Activated CD4-positive, alpha-beta T cell treated with anti-CD3 and anti-CD28 coated beads, Interleukin-2, amount 50 U/mL, for 24 hours (primary cell): ENCODE data around the gene DUSP2.

Experiments
- DNase-seq, 2 donors: peaks; one replicate each; pipeline ENCODE4 v3.0.0-alpha.2; 2020; ENCODE audit warnings: low read depth in 1 of 2, low spot score in 1 of 2

DUSP2 gene

DNA sequence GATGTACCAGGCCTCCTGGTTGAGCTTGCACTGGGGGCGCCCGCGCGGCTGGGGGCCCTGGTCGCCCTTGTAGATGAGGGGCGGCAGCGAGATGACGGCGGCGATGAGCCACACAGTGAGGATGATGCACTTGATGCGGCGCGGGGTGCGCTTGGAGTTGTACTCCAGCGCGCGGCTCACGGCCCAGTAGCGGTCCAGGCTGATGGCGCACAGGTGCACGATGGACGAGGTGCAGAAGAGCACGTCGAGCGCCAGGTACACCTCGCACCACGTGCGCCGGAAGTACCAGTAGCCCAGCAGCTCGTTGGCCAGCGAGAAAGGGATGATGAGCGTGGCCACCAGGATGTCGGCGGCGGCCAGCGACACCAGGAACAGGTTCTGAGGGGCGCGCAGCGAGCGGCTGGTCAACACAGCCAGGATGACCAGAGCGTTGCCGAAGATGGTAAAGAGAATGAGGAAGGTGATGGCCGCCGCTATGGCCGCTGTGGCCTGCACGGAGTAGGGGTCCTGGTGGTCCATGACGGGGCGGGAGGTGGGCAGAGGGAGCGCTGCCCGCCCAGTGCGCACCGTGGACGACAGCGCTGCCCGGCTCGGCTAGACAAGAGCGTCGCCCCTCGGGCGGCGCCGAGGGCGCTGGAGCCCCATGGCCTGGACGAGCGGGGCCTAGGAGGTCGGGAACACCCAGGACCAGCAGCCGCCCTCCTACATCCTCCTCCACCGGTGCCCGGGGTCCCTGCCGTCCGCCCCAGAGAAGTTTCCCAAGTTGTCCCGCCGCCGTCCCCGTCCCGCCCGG is 29.4 kb downstream of the DUSP2 start:
- DNase-seq = no peak

DNA sequence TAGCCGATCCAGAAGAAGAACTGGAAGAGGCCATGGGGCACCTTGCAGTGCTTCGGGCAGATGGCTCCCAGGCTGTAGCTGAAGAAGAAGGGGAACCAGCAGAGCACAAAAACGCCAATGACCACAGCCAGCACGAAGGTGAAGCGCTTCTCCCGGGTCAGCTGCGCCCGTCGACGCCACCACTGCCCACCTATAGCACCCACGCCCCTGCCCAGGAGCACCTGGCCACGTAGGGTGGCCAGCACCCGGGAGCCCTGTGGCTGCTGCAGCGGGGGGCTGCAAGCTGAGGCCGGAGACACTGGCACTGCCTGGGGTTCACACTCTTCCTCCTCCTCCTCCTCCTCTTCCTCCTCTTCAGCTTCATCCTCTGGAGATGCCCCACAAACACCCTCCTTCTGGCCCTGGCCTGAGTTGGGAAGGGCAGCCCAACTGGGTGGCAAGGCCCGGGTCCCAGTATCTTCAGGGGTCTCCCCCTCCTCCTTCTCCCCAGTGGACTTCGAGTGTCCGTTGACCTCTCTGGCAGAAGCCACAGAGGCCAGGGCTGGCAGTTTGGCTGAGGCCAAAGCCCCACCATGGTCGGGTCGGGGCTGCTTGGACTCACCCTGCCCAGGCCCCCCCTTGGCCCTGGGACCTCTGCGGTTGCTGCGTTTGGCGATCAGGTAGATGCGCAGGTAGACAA is 30.2 kb downstream of the DUSP2 start:
- no peak for DNase-seq

DNA sequence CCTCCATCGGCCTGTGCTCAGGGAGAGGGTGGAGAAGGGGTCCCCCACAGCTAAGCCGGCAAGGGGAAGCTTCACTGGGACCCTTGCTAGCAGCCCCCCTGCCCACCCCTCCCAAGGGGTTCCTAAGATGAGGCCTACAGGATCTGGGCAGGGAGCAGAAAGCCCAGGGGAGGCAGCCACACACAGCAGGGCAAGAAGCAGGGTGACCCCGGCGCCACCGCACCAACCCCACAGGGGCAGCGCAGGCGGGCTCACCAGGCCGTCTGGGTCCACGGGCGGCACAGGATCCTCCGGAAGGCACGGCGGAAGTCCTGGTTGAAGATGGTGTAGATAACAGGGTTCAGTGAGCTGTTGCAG is 30.7 kb downstream of the DUSP2 start:
- DNase-seq = no peak

DNA sequence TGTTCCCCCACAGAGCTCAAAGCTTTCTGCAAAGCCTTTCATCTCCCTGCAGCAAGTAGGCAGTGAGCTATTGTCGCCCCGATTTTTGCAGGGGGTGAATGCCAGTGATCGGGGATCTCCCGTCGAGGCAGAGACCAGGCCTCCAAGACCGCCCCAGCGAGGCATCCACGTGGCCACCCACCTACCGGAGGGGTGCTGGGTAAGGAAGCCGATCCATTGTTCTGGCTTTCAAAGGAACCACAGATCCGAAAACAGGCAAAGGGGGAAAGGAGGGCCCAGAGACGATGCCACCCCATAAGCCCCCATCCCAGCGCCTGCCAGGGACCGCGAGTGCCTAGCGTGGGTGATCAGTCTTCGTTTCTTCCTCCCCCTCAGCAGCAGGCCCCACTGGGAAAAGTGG is 31.3 kb downstream of the DUSP2 start:
- DNase-seq = no peak

DNA sequence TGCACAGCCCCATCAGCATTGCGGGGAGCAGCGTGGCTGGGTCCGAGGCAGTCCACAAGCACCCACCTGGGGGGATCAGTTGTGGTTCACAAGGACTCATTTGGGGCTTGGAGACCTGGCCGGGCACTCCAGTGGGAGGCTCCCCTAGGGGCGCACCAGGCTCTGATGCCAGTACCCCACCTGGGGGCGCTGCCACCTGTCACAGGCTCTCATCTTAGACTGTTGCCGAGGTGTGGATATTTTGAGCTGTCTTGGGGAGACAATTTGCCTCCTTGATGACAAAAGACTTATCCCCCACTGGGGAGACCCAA is 31.9 kb downstream of the DUSP2 start:
- no peak for DNase-seq

DNA sequence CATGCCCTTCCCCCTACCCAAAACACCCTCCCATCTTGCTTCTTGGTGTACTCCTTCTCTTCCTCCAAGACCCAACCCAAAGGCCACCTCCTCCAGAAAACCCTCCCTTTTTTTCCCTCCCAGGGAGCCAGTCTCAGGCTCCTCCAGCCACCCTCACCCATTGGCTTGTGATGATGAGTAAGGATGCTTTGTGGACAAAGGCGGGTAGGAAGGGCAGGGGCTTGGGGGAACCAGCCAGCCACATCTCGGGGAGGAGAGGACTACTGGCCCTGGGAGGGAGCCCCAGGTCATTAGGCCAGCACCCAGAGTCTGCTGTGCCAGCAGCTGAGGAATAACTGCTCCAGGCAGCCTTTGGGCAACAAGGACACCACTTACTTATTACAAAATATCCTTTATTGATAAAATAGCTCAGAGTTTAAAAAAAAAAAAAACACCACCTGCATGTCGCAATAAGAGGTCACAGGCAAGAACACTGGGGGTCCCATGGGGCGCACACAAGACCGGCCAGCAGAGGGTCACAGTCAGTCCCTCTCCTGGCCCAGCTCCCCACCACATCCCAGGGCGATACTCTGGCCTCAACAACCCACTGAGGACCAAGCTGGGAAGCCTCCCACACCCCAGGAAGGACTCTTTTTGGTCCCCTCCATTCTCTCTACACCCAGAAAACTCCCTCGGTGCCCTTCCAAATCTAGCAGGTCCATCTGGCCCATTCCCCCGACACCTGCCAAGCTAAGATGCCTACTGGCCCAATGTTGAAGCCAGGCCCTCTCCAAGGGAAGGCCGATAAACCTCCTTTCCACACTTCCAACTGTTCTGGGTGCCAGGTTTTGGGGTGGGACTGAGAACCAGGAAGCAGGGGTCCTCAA is 32.5 kb downstream of the DUSP2 start:
- DNase-seq = no peak

DNA sequence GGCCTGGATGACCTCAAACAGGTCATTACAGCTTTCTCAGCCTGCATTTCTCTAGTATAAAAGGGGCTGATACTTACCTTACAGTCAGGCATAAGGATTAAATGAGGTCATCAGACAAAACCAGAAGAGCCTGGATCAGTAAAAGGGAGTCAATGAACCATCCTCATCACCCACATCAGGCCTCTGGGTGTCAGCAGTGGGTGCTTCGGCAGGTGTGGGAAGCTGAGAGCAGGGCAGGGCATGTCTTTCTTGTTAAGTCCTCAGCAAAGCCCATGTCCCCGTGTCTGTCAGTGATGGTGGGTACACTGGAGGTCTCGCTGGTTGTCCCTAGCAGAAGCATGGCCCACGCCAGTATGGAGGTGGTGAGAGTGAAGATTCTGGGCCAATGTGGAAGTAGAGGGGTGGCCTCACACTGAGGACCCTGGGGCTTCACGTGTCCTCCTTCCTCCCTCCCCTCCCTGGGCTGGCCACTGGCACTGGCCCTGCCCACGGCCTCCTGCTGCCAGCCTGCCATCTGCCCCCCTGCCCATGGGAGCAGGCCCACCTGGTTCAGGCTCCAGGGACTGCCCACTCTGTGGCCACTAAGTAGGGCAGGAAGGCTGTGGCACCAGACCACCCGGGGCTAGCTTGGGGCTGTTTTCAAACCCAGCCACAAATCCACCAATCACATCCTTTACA is 33.3 kb downstream of the DUSP2 start:
- DNase-seq = no peak

DNA sequence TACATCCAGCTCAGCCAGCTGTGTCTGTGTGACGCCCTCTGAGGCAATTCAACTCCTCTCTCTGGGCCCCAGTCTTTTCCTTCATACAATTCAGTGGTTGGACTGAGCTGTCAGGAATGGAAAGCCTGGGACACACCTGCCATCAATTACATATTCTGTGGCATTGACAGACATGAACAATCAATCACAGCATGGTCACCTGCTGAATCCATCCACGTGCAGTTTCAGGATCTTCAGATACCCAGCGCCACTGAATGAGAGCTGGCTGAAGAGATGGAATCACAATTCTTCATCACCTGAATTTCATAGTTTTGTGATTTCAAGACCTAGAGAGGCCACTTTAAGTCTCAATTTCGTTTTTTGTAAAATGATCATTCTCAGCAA is 34.0 kb downstream of the DUSP2 start:
- no peak for DNase-seq

DNA sequence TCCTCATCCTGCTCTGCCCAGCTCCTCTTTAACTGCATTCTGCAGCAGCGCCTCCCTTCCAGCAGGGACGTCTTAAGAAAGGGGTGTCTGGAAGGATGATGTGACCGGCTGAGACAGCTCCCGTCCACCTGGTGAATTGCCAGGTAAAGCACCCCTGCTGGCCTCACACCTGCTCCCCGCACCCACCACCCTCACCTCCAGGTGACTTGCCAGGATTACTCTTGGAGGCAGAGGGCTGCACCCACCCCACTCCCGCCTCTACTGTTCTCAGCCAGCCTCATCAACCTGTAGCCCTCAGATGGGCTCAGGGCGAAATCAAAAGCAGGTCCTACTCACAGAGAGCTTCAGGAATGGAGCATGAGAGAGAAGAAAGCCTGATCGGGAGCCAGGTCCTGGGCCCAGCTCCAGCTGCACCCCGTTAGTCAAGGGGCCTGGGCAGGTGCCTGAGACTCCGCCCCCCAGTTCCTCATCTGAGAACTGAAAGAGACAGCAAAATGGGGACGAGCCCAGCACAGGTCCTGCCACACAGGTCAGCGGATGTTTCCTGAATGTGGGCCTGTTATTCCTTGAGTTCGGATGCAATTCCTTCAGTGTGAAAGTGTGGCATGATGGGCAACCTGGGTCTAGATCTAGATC is 34.5 kb downstream of the DUSP2 start:
- no peak for DNase-seq

DNA sequence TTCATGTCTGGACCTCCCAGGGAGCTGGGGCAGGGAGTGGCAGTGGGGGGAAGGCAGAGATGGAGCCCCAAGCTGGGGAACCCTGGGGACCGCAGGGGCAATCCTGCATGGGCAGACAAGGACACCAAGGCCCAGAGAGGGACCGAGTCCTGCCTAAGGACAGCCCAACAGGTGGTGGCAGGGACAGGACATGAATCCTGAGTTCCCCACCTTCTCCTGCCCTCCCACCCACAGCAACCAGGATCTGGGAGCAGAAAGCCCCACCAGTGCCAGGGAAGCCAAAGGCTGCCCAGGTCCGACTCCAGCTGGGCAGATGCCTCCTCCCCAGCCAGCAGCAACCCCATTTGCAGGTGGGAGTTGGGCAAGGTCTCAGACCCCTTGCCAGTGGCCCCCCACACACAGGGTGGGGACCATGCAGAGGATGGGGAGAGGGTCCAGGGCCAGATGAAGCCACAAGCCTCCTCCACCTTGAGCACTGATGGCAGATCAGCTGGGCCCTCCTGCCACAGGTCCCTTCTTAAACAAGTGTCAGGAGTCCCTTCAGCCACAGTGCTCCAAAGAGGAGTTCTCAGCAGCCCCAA is 35.2 kb downstream of the DUSP2 start:
- no peak for DNase-seq

DNA sequence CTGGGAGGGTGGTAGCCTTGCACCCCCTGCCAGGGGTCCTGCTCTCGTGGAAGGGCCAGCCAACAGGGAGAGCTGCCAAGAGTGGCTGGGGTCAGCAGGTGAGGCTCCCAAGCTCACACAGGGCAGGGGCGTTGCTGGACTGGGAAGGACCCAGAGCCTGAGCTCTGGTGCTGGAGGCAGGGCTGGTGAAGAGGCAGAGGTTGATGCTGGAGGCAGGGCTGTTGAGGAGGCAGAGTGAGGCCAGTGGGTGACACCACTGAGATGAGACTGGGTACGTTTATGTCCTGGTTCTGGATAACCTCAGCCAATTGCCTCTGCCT is 35.9 kb downstream of the DUSP2 start:
- no peak for DNase-seq

DNA sequence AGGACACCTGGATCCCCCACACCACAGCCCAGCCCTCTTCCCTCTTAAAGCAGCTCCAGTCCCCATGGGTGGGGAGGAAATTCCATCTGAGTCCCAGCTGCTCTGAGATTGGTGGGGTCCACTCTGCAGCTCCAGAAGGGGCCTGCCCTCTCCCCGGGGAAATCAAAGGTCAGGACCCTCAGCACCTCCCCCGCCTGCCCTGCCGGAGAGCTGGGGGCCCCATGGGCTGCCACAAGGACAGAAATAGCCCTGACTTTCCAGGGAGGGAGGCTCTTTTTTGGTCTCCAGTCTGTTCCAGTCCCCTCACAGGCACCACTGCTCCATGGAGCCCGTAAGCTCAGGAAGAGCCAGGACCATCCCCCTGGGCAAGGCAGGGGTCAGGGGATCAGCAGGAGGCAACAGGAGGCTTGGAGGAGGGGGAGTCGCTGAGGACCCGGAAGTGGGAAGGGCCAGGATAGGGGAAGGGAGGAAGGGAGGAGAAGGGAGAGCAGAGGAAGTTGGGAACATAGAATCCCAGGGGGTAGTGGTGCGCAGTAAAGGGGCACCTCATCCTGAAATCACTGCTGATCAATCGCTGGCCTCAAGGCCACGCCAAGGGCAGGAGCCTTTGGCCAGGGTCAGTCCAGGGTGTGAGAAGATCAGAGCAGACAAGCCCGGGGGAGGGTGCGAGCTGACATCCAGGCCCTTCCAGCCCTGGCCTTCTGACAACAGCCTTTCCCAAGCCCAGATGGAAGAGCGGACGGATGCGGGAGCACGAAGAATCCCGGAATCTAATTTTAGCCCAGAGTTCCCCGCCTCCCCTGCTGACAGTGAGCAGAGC is 36.5 kb downstream of the DUSP2 start:
- no peak for DNase-seq

DNA sequence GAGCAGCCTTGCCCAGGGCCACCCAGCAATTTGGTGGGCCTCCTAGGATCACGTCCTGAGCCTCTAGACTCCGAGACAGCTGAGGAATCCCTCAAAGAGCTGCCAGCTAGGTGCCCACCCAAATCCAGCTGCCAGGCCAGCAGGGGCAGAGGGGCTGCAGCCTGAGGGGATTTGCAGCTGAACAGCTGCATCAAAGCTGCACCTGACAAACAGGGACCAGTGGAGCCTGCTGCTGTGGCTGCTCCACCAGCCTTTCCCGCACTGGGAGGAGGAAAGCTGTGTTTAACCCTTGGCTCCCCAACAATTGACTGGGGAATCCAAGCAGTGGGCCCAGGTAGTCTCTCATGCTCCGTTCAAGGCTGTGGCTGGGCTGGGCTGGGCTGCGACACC is 37.1 kb downstream of the DUSP2 start:
- DNase-seq = no peak

DNA sequence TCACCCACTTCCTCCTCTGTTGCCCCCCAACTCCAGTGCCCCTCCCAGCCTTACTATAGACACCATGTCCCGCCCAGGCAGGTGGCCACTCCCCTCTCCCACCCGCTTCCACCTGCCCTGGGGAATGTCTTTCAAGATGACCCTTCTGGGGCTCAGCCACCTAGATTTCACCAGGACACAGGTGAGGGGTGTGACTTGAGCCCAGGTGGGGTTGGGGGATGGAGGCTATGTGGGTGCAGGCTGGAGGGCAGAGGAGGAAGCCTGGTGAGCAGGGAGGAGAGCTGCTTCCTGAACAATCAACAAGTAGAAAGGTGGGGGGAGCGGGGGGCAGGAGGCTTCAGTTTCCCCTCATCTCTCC is 37.6 kb downstream of the DUSP2 start:
- DNase-seq = no peak

DNA sequence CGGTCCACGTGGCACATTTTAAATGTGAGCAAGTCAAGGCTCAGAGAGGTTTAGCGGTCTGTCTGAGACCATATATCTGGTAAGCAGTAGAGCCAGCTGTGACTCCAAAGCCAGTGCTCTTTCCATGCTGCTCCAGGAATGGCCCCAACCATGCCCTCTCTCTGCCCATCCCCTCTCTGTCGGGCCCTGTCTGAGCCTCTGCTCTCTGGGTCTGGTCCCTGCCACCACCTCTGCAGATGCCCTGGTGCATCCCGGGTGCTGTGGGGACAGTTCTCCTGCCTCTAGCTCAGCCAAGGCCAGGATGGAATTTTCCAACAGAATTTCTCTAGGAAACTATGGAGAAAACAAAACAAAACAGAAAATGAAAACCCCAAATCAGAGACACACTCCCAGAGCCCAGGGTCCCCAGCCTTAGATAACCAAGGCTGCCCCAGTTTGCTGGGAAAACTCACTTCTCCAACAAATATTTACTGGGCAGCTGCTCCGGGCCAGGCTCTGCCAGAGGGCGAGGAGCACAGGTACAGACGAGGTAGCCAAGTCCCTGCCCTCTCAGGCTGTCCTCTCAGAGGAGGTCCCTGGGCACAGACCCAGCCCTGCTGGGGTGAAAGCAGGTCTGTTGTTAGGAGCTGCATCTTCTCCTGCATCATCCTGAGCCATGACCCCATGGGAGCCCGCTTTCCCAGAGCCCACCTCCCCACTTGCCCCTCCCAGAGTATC is 38.1 kb downstream of the DUSP2 start:
- DNase-seq = no peak

DNA sequence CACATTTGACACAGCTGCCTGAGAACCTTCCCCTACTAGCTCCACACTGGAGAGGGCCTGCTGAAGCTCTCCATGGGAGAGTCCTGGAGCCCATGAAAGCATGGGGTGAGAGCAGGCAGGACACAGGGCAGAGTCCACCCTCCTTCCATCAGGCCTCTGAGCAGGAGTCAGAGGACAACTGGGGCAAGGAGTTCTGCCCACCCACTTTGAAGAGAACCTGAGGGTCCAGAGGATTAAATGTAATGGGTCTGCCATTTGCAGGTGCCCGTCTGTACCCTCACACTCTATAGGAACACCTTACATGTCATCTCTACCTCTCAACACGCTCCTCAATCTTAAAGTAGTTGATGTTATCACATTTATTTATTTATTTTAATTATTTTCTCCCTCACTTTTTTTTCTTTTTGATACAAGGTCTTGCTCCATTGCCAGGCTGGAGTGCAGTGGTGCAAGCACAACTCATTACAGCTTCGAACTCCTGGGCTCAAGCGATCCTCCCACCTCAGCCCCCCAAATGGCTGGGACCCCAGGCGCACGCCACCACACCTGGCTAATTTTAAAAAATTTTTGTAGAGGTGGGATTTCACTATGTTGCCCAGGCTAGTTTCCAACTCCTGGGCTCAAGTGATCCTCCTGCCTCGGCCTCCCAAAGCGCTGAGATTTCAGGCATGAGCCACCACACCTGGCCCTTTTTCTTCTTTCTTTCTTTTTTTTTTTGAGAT is 39.1 kb downstream of the DUSP2 start:
- no peak for DNase-seq

DNA sequence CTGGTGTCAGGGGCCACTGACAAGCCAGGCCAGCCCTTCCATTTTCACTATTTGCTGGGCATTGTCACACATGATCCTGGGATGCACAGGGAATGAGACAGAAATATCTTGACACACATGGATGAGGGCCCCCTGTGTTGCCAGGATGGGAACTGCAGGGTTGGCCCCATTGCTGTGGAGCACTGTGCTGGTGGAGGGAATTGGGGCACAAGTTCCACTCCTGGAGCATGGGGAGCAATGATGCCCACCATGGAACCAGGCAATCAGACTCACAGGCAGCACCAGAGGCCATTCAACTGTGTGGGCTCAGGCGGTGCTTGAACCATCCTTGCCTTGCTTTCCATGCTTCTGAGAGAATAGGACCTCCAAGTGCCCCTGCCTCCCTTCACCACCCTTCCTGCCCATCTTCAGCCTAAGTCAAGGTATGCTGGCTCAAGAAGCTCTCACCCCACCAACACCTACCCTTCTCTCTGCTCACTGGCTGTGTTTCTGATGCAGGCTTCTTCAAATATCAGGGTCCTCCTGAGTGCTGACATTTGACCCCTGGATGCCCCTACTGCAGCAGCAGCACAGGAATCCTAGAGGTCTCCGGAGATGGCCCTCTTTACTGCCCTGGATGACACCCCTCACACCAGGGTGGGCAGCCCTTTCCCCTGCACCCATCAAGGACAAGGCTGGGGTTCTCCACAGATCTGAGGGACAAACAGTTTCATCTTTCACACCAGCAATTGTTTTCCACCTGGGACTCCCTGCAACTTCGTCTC is 39.9 kb downstream of the DUSP2 start:
- no peak for DNase-seq

DNA sequence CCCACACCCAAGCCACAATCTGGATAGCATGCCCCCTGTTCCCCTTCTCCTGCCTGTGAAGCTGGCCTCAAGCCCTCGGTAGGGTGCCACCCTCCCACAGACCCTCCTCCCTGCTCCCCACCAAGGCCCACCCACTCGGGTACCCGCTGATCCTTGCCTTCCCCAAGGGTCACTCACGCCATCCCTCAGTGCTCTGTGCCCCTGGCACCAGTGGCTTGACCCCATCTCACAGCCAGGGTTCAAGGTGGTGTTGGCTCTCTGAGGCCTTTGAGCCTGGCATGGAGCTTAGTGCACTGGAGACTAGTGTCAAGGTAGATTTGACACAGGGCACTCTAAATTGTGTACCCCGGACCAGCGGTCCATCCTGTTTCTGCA is 40.8 kb downstream of the DUSP2 start:
- no peak for DNase-seq
